Left lung (tissue), 10 donors: Measurements from ENCODE around the gene MMP24. TPM values are rescaled to one million over a fixed set of nuclear protein-coding genes. Genes with fewer than 3 reads are reported as not detected.
"Not testable (repeated sequence)": the region's sequence is repeated elsewhere in the genome, so short reads cannot be mapped to it uniquely, and the experiment has no call there.

Experiments used
- ATAC-seq: fragments of 200-7000 bp; cut with Tn5 transposase; one replicate; pipeline ENCODE4 v1.9.1; 2020; ENCODE audit warnings: moderate library complexity
- DNase-seq, 4 donors: peaks; one replicate each; pipeline ENCODE4 v3.0.0-alpha.2; 2013 to 2020
- H3K27ac ChIP-seq, 2 donors: fragments of 200-600 bp; sonication (generic) in 1 of 2; one replicate each; pipeline versions ENCODE4 v1.5.0 to v1.8.0; 2020 to 2021
- H3K27me3 ChIP-seq, 2 donors: fragments of 200-600 bp; sonication (generic) in 1 of 2; one replicate each; pipeline versions ENCODE4 v1.5.0 to v1.8.0; 2020 to 2021
- H3K36me3 ChIP-seq, 2 donors: fragments of 200-600 bp; sonication (generic) in 1 of 2; one replicate each; pipeline versions ENCODE4 v1.5.0 to v1.8.0; 2020 to 2021
- H3K4me1 ChIP-seq, 2 donors: fragments of 200-600 bp; one replicate each; pipeline ENCODE4 v1.8.0; 2021
- H3K4me3 ChIP-seq, 2 donors: fragments of 200-600 bp; sonication (generic) in 1 of 2; one replicate each; pipeline versions ENCODE4 v1.5.0 to v1.8.0; 2020 to 2021; ENCODE audit warnings: mild to moderate bottlenecking in 1 of 2
- H3K9me3 ChIP-seq, 2 donors: fragments of 200-600 bp; sonication (generic) in 1 of 2; one replicate each; pipeline versions ENCODE4 v1.5.0 to v1.8.0; 2020 to 2021
- intact Hi-C, 2 donors: fragments of 100-400 bp; cut with DNase I; formaldehyde crosslinking; loops; one replicate each; pipeline versions ENCODE4 v1.11.2 to v1.14.2; 2022
- polyA plus RNA-seq, 6 donors: library from polyadenylated mRNA; unstranded; fragments of 120-200 nt; gene quantifications; one replicate each; pipeline ENCODE4 v1.2.1, GENCODE V29; 2013; ENCODE audit not compliant: insufficient read length in 6 of 6
- total RNA-seq, 2 donors: library from RNA; stranded (reverse); fragmentation: NEBNext Ultra II Directional; extraction: Animal tissue kit (Norgen Biotek cat#: 25700); gene quantifications; one replicate each; pipeline ENCODE4 v1.2.1, GENCODE V29; 2021
- TF ChIP-seq, protein P1 (sequence below), 2 donors: fragments of 200-600 bp; sonication (generic) in 1 of 2; IDR thresholded peaks; one replicate each; pipeline versions ENCODE4 v1.5.0 to v1.8.0; 2021; ENCODE audit warnings: antibody characterized with exemption in 2 of 2
- donor health status: DM: no; HTN: yes; CAD: no.
- donor health status: DM: no; HTN: no; CAD: no.

The MMP24 gene
- total and polyA plus RNA-seq, 8 donors: 1.3 to 24.9 (median 1.9) TPM

DNA sequence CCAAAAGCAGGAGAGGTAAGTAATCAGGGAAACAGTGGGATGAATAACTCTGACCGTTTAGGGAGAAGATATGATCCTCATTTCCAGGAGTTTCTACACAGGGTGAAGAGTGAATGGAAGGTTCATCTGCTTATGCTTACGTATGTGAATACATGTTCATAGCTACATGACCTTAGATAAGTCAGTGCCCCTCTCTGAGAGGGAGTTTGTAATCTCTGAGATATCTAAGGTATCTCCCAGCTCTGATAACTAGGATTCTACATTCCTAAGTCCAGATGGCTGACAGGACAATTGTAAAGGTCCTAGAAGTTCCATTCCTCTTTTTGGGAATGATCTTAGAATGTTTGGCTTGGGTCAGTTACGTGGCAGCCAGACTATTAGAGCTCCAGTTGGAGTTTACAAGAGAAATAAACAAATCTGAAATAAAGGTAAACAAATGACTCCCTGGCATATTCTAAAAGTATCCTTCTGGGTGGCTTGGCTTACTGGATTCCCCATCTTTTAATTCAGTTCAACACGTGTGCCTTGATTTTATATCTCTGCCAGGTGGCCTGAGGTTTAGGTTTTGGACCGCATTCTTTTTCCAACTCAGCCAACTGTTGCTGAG is 38.8 kb upstream of the MMP24 start:
- DNase-seq: no peak
- H3K4me1 ChIP-seq: no peaks in the 10 kb centered on the region
- TF ChIP-seq, protein P1, sequence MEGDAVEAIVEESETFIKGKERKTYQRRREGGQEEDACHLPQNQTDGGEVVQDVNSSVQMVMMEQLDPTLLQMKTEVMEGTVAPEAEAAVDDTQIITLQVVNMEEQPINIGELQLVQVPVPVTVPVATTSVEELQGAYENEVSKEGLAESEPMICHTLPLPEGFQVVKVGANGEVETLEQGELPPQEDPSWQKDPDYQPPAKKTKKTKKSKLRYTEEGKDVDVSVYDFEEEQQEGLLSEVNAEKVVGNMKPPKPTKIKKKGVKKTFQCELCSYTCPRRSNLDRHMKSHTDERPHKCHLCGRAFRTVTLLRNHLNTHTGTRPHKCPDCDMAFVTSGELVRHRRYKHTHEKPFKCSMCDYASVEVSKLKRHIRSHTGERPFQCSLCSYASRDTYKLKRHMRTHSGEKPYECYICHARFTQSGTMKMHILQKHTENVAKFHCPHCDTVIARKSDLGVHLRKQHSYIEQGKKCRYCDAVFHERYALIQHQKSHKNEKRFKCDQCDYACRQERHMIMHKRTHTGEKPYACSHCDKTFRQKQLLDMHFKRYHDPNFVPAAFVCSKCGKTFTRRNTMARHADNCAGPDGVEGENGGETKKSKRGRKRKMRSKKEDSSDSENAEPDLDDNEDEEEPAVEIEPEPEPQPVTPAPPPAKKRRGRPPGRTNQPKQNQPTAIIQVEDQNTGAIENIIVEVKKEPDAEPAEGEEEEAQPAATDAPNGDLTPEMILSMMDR (IDR thresholded peaks at IDR 0.05): no peak
- H3K36me3 ChIP-seq: no peaks in the 10 kb centered on the region
- no peak overlapping the region for H3K4me3 ChIP-seq
- no peak overlapping the region for H3K27ac ChIP-seq
- ATAC-seq: no peak
- H3K27me3 ChIP-seq: no peaks in the 10 kb centered on the region
- intact Hi-C loops: no loop called here
- H3K9me3 ChIP-seq: no peaks in the 10 kb centered on the region

DNA sequence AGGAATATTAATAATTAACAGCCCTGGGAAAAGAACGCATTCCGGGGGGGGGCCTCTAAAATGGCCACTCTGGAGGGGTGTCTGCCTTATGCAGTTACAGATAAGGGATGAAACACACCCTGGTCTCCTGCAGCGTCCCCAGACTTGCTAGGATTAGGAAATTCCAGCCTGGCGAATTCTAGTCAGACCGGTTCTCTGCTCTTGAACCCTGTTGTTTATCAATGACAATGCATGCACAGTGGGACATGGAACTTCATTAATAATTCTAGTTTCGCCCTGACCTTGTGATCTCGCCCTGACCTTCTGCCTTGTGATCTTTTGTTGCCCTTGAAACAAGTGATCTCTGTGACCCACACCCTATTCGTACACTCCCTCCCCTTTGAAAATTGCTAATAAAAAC is 37.3 kb upstream of the MMP24 start:
- intact Hi-C loops, ATAC-seq, H3K4me3 ChIP-seq, H3K27me3 ChIP-seq, H3K36me3 ChIP-seq, H3K9me3 ChIP-seq, H3K4me1 ChIP-seq, DNase-seq, H3K27ac ChIP-seq: not testable (repeated sequence)

DNA sequence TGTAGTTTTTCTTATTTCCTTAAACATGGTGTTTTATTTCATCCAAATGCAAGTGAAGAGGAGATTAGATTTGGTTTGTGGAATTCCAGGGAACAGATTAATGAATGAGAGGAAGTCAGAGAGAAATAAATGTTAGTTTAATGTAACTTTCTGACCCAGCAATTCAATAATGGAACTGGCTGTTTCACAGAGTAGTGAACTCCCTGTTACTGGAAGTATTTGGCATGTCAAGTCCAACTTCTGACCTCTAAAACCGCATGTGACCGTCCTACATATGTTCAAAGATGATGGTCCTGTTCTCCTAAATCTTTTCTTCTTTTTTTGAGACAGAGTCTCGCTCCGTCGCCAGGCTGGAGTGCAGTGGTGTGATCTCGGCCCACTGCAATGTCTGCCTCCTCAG is 35.9 kb upstream of the MMP24 start:
- TF ChIP-seq, protein P1 (IDR thresholded peaks at IDR 0.05): no peak
- no peaks in the 10 kb centered on the region for H3K4me1 ChIP-seq
- intact Hi-C loops: no loop called here
- H3K27ac ChIP-seq: no peak overlapping the region
- no peaks in the 10 kb centered on the region for H3K36me3 ChIP-seq
- H3K4me3 ChIP-seq: no peak overlapping the region
- ATAC-seq (no peak), DNase-seq (no peak)
- H3K9me3 ChIP-seq: peaks cover 0 to 3% of the 10 kb centered on the region in 2 donors
- no peaks in the 10 kb centered on the region for H3K27me3 ChIP-seq

DNA sequence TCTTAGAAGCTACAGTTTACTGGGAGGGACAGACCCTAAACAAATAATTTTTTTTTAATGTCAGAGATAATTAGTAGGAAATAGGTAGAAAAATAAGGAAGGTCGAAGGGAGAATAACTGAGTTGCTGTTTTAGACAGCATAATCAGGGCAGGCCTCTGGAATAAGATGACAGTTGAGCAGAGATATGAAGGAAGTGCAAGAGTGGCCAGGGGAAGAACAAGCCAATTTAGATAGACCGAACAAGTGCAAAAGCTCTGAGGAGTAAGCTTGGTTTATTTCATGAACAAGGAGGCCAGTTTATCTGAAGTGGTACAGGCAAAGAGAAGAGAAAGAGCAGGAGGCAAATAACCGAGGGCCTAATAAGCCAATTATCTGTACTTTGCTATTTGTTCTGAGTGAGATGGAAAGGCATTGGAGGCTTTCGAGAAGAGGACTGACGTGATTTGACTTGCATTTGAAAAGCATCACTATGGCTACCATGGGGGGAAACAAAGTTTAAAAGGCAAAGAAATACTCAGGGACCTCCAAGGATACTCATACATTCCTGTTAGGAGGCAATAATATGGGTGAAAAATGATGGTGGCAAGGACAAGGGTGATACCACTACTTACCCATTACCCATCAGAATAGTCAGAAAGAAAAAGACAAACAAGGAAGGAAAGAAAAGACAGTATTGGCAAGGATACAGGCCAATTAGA is 34.9 kb upstream of the MMP24 start:
- H3K4me1 ChIP-seq: no peaks in the 10 kb centered on the region
- no peaks in the 10 kb centered on the region for H3K27me3 ChIP-seq
- H3K27ac ChIP-seq: no peak overlapping the region
- intact Hi-C loops: no loop called here
- no peak for ATAC-seq
- no peaks in the 10 kb centered on the region for H3K36me3 ChIP-seq
- H3K4me3 ChIP-seq: no peak overlapping the region
- DNase-seq: no peak
- TF ChIP-seq, protein P1 (IDR thresholded peaks at IDR 0.05): no peak
- H3K9me3 ChIP-seq: peaks cover 0 to 12% of the 10 kb centered on the region in 2 donors

DNA sequence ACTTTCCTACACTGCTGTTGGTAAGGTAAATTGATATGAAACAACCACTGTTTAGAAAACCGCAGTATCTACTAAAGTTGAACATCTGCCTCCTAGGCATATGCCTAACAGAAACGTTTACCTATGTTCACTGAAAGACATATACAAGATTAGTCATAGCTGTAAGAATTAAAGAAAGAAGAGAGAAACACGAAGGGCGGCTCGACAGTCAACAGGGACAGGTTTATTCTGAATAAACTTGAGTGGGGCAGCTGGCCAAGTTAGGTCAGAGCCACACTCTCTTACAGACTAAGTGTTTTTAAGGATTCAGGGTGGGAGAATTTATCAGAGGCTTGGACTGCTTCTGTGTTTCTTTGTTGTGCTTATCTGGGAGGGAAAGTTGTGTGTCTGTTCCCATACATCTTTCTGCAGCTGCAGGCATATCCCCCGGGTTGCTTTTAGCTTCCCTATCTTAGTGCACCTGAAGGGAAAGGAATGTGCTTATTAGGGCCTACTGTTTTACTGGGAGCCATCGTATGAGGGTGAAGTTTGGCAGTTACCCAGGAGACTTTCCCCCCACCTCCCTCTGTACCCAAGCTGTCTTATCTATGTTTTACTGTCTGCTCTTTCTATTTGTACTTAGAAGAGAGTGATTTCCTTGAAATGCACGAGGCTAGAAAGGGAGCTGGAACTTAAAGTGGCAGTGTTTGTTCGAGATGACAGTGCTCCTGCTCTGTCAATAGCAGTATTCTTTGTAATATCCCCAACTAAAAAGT is 34.2 kb upstream of the MMP24 start:
- peaks cover 0 to 18% of the 10 kb centered on the region in 2 donors for H3K9me3 ChIP-seq
- no peak for DNase-seq
- intact Hi-C loops: no loop called here
- no peak overlapping the region for H3K4me3 ChIP-seq
- no peaks in the 10 kb centered on the region for H3K36me3 ChIP-seq
- ATAC-seq: peak; percentile 41
- H3K27me3 ChIP-seq: no peaks in the 10 kb centered on the region
- TF ChIP-seq, protein P1 (IDR thresholded peaks at IDR 0.05): no peak
- no peak overlapping the region for H3K27ac ChIP-seq
- H3K4me1 ChIP-seq: no peaks in the 10 kb centered on the region

DNA sequence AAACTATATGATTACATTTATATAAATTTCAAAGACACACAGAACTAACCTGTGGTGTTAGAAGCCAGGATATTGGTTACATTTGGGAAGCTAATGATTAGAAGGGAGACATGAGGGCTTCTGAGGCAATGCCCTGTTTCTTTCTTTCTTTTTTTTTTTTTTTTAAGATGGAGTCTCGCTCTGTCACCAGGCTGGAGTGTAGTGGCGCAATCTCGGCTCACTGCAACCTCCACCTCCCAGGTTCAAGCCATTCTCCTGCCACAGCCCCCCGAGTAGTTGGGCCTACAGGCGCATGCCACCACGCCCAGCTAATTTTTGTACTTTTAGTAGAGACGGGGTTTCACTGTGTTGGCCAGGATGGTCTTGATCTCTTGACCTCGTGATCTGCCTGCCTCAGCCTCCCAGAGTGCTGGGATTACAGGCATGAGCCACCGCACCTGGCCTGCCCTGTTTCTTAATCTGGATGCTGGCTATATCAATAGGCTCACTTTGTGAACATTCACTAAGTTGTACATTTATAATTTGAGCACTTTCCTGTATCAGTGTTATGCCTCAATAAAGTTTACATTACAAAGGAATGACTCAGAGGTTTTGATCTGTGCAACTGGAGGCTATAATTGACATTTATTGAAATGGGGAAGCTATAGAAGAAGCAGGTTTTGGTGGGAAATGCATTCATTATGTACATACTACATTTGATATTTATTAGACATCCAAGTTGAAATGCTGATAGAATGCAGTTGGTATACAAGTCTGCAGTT is 33.3 kb upstream of the MMP24 start:
- H3K27me3 ChIP-seq, ATAC-seq, intact Hi-C loops: not testable (repeated sequence)

More for the DNA sequence above, 33.3 kb upstream of the MMP24 start:
- not testable (repeated sequence) for H3K36me3 ChIP-seq, H3K4me3 ChIP-seq, H3K4me1 ChIP-seq, DNase-seq, H3K27ac ChIP-seq
- H3K9me3 ChIP-seq: peaks cover 0 to 20% of the 10 kb centered on the region in 2 donors
